C1 segment of cervical spinal cord (tissue), 14 donors: ENCODE results near the gene CCT6B.
"Not testable (repeated sequence)": the region's sequence is repeated elsewhere in the genome, so short reads cannot be mapped to it uniquely, and the experiment has no call there.

Experiments used
- DNase-seq, 14 donors: peaks; one replicate each; lab custom pipeline; 2025; lab: John Stamatoyannopoulos, UW

CCT6B gene, protein sequence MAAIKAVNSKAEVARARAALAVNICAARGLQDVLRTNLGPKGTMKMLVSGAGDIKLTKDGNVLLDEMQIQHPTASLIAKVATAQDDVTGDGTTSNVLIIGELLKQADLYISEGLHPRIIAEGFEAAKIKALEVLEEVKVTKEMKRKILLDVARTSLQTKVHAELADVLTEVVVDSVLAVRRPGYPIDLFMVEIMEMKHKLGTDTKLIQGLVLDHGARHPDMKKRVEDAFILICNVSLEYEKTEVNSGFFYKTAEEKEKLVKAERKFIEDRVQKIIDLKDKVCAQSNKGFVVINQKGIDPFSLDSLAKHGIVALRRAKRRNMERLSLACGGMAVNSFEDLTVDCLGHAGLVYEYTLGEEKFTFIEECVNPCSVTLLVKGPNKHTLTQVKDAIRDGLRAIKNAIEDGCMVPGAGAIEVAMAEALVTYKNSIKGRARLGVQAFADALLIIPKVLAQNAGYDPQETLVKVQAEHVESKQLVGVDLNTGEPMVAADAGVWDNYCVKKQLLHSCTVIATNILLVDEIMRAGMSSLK

DNA sequence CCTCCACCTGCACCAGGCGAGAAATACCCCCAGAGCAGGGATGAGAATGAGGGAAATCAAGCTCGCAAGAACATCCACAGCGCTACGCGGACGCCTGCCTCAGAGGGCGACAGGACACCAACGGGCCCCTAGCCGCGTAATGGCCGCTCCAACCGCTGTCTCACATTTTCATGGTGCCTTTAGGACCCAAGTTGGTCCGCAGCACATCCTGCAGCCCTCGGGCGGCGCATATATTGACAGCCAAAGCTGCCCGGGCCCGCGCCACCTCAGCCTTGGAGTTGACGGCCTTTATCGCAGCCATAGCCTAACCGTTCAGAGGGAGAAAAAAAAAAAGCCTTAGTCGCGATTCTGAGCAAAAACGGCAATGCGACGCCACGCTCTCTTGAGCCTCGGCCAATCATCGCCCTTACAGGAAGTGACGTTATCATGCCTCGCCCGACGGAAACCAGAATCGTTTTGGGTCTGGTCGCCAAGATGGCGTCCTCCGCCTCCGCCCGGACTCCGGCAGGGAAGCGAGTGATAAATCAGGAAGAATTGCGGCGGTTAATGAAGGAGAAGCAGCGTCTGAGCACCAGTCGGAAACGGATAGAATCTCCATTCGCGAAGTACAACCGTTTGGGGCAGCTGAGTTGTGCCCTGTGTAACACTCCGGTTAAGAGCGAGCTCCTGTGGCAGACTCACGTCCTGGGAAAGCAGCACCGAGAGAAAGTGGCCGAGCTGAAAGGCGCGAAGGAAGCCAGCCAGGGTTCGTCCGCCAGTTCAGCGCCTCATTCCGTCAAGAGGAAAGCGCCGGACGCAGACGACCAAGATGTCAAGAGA is at the start of gene CCT6B, which contains the start of gene ZNF830:
TSS of gene CCT6B (minus strand) at position 368 of the 819 bp plus-strand sequence. CDS start at position 301, 67 bp downstream.
TSS of gene ZNF830 (plus strand) at position 448 of the 819 bp plus-strand sequence. CDS start at position 475, 27 bp downstream.
- DNase-seq, result peak; percentile 44 to 93 (median 86)

DNA sequence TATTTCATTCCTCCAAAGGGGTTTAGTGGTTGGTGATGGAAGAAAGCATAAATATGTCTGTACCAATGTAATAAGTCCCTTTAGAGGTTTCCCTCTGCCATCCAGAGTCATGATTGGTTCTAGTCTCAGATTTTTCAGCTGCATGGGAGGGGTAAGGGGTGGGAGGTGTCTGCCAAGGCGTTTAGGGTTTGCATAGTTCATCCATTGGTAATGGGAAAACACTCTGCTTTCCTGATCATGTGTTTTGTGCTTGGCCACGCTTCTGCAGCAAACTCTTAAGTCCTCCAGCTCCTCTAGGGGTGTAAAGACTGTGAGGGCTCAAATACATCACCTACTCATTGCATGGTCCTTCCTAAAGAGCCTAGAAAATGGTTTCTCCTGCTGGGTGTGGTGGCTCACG is 48.8 kb upstream of the CCT6B start:
- DNase-seq, result no peak

DNA sequence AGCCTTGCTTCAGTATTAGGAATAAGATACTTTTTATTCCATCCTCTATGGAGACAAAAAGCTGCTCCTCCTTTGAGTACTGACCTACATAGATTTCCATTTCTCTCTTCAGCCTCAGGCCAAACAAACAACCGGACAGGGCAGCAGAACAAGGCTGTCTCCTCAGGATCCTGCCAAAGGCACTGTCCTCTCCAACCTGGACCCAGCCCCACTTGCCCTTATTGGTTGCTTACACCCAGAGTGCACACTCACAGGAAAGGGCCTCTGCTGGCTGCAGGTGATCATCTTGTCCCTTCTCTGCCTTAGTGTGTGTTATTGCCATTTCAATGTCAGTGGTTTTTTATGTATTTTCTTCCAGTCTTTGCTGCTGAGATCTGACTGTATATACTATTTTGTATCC is 45.7 kb upstream of the CCT6B start:
- peak in 5 of 14 donors; percentile 12 to 55 (median 28) for DNase-seq

DNA sequence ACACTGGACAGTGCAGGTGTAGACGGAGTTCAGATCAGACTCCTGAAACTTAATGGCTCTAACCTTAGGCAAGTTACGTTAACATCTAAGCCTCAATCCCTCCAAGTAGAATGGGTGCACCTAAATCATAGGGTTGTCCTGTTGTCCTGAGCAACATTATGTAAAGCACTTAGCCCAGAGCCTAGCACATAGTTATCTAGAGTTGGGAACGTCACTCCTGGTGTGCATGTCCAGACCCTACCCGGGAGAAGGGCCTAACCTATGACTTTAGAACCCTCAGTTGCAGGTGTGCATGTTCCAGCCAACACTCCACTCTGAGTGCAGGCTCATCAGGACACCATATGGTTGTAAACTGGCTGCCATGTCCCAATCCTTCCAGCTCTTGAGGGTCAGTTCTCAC is 45.1 kb upstream of the CCT6B start:
- DNase-seq, result no peak

DNA sequence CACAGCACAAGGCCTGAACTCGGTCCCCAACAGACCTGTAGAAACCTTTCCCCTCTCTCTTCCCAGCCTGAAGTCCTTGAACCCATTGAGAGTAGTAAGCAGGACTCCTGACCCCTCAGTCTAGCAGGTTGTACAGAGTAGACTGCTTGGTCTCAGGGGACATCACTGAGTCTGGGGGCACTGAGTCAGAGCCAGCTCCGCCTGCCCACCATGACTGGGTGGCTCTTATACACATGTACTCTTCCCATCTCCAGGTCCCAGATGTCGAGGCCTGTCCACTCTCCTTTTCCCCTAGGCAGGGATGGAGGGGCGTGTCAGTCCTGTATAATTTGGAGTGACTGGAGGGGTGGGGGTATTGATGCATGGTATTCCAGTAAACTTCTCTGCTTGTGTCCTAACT is 42.5 kb upstream of the CCT6B start:
- no peak for DNase-seq

DNA sequence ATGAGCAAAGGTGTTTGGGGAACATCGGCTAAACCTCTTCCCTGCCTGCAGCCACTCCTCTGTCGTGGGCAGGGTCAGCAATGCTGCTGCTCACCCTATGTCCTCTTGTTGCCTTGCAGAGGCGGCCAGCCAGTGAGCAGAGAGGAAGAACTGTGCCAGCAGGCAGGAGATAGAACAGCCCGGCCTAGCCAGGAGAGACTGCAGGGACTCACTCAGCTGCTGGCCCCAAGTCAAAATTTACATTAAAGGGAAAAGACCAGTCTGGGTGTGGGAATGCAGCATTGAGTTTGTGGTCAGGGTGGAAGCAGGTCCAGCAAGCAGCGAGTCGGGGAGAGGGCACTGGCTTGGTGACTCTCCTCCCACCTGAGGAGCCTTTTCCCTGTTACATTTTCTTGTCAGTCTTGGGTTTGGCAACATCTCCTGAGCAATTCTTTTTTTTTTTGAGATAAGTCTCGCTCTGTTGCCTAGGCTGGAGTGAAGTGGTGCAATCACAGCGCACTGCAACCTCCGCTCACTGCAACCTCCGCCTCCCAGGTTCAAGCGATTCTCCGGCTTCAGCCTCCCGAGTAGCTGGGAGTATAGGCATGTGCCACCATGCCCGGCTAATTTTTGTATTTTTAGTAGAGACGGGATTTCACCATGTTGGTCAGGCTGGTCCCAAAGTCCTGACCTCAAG is 41.8 kb upstream of the CCT6B start:
- DNase-seq, result peak in 3 of 14 donors; percentile 11 to 20 (median 20)

DNA sequence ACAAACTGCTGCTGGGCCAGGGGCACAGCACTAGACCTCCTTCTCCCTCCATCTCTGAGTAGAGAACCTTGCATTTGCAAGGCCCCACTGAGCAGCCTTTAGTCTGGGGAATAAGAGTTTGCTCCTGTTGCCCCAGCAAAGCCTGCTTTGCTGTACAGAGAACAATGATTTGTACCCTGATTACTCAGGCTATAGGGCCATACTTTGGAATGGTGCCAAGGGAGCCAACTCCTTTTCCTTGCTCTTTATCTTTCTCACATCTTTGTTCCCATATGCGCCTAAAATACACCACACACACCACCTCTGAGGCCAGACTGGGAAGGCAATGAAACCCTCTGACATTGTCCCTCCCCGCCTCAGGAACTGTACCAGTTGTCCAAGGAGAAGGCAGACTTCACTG is 40.3 kb upstream of the CCT6B start:
- DNase-seq, result no peak

DNA sequence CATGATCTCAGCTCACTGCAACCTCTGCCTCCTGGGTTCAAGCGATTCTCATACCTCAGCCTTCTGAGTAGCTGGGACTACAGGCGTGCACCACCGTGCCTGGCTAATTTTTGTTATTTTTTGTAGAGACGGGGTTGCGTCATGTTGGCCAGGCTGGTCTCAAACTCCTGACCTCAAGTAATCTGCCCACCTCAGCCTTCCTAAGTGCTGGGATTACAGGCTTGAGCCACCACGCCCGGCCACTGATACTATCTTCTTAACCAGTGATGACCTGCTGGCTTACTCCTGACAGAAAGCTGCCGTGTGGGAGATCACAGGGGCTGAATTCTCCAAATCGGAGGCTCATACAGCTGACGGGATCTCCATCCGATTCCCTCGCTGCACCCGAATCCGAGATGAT is 39.7 kb upstream of the CCT6B start:
- not testable (repeated sequence) for DNase-seq

DNA sequence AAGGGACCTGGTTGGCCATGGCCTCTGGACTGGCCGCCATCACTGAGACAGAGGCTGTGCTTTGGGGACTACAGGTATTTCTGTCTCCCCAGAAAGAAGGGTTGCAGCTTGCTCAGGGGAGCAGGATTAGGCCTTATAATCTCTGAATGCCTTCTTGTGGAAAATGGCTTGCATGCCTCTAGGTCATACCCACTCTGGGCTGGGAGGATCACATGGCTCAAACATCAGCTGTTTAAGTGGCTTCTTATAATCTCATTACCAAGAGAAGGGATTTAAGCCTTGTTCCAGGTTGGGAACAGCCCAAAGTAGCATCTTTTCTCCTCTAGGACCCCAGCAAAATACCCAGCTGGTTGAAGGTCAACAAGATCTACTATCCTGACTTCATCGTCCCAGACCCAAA is 38.2 kb upstream of the CCT6B start:
- no peak for DNase-seq

DNA sequence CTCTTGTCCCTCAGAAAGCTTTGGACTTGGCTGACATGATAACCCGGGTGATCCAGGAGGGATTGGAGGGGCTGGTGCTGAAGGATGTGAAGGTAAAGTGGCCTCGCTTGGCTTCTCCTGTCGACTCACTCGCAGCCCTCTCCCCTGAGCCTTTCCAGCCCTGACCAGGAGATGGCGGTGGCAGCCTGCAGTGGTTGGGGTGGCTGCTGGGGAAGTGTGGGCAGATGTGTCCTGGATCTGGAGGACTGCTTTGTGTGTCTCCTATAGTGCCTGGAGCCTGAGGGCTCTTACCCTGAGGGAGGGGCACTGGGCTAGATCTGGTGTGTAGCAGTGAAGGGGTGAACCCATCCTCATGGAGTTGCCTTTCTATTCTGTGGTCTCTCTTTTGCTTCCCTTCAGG is 36.9 kb upstream of the CCT6B start:
- DNase-seq, result peak in 11 of 14 donors; percentile 35 to 78 (median 69)

DNA sequence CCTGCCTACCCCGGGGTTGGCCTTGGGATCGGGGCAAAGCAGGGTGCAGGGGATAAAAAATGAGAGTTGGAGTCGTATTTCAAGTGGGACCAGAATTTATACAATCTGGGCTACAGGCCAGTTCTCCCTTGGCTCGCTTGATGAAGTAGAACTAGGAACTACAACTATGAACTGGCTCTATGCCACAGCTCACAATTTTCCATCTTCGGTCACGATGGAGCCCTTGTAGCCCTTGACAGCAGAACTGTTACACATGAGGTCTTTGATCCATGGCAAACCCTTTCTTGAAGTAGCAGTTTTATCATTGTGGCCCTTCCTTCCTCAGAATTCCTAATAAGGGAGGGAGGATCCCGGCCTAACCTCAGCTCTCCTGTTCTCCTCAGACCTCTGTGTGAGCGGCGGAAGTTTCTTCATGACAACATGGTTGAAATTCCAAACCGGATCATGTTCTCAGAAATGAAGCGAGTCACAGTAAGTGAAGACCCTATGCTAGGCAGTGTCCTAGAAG is 36.1 kb upstream of the CCT6B start:
- no peak for DNase-seq

DNA sequence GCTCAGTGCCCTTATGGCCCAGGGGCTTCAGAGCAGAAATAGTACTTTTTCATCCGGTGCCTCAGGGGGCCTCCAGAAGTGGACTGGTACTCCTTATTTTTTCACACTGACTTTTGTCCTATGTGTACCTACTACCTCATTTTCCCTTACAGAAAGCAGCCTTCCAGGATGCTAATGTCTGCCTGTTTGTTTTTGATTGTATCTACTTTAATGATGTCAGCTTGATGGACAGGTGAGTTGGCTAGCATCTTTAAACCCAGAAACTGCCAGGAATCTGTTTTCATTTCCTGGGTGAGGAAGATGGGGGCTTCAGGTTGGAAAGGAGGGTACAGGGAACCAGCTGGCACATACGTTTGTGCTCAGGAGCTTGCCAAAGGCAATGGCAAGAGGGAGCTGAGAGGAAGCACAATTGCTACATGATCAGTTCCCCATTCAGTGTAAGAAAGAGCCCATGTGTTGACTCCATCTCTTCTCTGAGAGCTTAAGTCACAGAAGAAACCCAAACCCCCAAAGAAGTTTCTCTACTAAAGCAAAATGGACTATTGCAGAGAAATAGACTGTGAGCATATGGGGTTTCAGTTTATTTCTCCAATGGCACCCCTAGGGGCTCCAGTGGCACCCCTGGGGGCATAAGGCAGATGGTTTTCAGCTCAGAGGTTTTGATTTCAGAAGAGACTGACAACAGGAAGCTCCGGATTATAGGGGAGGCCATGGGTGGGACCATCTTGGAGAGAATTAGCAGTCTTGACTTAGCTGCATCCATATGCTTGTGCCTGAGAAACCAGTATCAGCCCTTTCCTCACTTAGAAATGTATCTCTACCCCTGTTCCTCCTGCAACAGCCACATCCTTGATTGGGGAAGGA is 35.4 kb upstream of the CCT6B start:
- no peak for DNase-seq

DNA sequence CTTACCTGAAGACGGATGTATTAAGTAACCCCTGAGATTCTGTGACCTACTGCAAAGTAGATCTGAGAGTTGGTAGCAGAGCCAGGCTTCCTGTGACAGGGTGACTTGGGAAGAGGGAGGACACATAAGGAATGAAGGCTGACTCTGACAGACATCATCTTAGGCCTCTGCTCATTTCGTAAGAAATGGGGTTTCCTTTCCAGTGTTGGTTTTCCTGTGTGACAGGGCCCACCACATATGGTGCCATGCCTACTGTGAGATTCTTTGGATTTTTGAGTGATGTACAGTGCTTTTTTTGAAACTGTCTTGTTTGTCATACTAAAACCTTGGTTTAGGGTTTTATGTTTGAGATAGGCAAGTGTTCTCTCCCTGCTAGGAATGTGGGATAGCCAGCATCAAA is 31.8 kb upstream of the CCT6B start:
- DNase-seq, result no peak

DNA sequence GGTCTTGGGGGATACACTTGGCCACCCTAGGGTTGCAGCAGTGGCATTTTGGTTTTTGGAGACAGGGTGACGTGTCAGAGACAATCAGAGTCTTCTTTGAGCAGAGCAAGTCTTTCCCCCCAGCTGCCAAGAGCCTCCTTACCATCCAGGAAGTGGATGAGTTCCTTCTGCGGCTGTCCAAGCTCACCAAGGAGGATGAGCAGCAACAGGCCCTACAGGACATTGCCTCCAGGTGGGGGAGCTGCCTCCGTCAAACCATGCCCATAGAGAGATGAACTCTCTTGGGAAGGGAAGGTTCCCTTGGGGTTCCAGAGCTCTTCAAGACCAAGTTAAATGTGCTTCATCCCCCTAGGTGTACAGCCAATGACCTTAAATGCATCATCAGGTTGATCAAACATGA is 30.3 kb upstream of the CCT6B start:
- no peak for DNase-seq

DNA sequence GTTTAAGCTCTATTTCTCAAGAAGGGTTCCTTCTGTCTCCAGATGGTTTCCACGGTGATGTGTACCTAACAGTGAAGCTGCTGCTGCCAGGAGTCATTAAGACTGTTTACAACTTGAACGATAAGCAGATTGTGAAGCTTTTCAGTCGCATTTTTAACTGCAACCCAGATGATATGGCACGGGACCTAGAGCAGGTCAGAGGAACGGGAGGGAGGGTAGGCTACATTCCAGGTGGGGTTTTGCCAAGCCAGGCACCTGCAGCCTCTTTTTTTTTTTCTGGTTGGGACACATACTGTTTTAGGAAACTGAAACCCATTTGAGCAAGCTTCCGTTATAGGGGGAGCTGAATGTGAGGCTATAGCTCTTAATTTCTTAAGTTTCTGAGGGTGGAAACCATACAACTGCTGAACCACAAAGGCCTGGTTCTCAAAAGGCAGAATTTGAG is 29.7 kb upstream of the CCT6B start:
- no peak for DNase-seq

DNA sequence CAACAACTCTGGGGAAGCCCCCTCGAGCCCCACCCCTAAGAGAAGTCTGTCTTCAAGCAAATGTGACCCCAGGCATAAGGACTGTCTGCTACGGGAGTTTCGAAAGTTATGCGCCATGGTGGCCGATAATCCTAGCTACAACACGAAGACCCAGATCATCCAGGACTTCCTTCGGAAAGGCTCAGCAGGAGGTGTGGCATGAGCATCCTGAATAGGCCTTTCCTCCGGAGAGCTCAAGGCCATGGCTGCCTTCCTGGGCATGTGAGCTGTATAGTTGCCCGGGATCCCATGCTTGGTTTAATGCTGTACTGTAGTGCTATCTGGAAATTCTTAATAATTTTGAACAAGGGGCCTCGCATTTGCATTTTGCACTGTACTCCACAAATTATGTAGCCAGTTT is 28.2 kb upstream of the CCT6B start:
- DNase-seq, result no peak

DNA sequence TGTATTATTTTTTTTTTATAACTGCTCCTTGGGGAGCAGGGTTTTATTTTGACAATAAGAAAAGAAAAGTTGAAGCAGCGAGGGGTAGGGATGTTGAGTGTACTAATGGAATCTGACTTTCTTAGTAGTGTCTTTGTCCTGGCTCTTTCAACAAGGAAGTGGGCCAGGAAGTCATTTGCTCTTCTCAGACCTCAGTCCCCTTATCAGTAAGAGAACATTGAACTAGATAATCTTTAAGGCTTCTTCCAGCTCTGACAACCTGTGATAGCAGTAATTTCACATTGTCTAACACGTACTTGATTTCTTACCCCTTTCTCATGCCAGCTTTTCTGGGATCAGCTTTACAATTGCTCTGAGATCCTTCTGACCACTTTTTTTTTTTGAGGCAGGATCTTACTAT is 27.4 kb upstream of the CCT6B start:
- DNase-seq, result no peak

DNA sequence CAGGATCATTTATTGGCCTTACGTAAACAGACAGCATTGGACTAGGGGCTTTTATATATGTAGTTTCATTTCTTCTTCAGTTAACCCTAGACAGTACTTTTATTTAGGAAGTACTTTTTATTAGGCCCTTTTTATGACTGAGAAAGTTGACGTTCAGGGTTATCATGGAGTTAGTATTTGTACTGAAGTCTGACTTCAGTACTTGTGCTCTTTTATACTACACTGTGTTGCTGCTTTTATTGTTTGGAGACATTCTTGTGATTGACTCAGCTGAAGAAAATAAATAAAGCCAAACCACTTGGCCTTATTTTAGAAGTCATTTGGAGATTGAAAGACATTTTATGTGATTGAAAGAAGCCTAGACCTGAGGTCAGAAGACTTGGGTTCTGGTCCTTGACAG is 26.0 kb upstream of the CCT6B start:
- no peak for DNase-seq

DNA sequence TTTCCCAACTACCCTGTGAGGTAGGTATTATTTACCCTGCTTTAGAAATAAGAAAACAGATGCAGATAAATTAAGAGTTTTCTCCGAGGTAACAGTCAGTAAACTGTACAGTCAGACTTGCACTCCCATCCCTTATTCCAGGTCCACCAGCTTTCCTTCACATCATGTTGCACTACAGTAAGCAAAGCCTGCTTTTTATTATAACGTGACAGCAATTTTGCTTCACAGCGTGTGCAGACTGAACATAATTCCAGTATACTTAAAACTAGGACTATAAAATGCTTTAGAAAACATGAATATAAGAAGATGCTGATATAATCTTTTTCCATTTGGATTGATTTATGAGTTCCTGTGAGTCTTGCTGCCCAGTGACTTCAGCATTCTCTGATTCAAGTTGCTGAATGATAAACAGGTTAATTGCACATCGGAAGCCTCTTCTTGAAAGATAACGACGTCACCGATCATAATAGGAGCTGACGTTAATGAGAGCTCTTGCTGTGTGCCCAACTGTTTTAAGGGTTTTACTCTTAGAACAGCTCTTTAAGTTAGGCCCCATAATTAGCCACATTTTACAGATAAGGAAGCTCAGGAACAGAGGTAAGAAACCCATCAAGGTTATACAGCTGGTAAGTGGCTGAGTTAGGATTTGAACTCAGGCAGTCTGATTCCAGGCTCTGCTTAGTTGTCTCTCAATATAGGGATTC is 20.4 kb upstream of the CCT6B start:
- no peak for DNase-seq
